GM12878 (cell line): ENCODE data around the gene NASP. TPM values are rescaled to one million over a fixed set of nuclear protein-coding genes. Genes with fewer than 3 reads are reported as not detected.

Experiments
- ATF2 ChIP-seq: IDR thresholded peaks from 2 replicates; pipeline ENCODE4 v1.6.1; 2012; ENCODE audit warnings: low read length, inconsistent platforms
- ATF7 ChIP-seq: fragments of 450-650 bp; IDR thresholded peaks from 2 replicates; pipeline ENCODE4 v1.6.1; 2016; ENCODE audit warnings: low read depth, mild to moderate bottlenecking
- CEBPB ChIP-seq, 2 experiments: fragments of 150-350 bp in 1 of 2; IDR thresholded peaks; 2 replicates each; pipeline ENCODE4 v1.6.1; 2012 to 2014; ENCODE audit warnings: low read depth in 2 of 2, low read length in 2 of 2, borderline replicate concordance in 1 of 2, inconsistent platforms in 1 of 2
- CREM ChIP-seq: IDR thresholded peaks from 2 replicates; pipeline ENCODE4 v1.6.1; 2014; ENCODE audit warnings: antibody characterized with exemption, low read depth
- DPF2 ChIP-seq: fragments of 450-650 bp; IDR thresholded peaks from 2 replicates; pipeline ENCODE4 v1.6.1; 2017; ENCODE audit warnings: mild to moderate bottlenecking
- EGR1 ChIP-seq, 2 experiments: IDR thresholded peaks; 1 replicate in 1 of 2; 2 replicates in 1 of 2; pipeline ENCODE4 v1.6.1; 2011 to 2012; ENCODE audit warnings: low read depth in 2 of 2, low read length in 2 of 2, borderline replicate concordance in 1 of 2, mild to moderate bottlenecking in 1 of 2, moderate library complexity in 1 of 2
- EP300 ChIP-seq, 2 experiments: fragments of 150-350 bp in 1 of 2; IDR thresholded peaks; 2 replicates each; pipeline ENCODE4 v1.6.1; 2011 to 2012; ENCODE audit warnings: low read depth in 2 of 2, low read length in 2 of 2, borderline replicate concordance in 1 of 2, improper control_type of control experiment in 1 of 2, inconsistent platforms in 1 of 2; ENCODE audit not compliant: control insufficient read depth in 1 of 2
- IKZF1 ChIP-seq: fragments of 450-650 bp; conservative IDR thresholded peaks from 2 replicates; pipeline ENCODE4 v1.6.1; 2017; ENCODE audit warnings: antibody characterized with exemption, mild to moderate bottlenecking
- MEF2B ChIP-seq: fragments of 450-650 bp; IDR thresholded peaks from 2 replicates; pipeline ENCODE4 v1.6.1; 2018; ENCODE audit warnings: mild to moderate bottlenecking, moderate library complexity; ENCODE audit not compliant: partially characterized antibody, poor library complexity, severe bottlenecking
- MTA2 ChIP-seq: fragments of 450-650 bp; IDR thresholded peaks from 2 replicates; pipeline ENCODE4 v1.6.1; 2016; ENCODE audit warnings: low read depth, mild to moderate bottlenecking, moderate library complexity
- NBN ChIP-seq: fragments of 450-650 bp; IDR thresholded peaks from 2 replicates; pipeline ENCODE4 v1.6.1; 2016
- NFIC ChIP-seq: IDR thresholded peaks from 2 replicates; pipeline ENCODE4 v1.6.1; 2012; ENCODE audit warnings: low read depth, mild to moderate bottlenecking, inconsistent platforms, low read length, moderate library complexity
- NR2C2 ChIP-seq: IDR thresholded peaks from 2 replicates; pipeline ENCODE4 v1.6.1; 2011; ENCODE audit warnings: borderline replicate concordance, low read depth; ENCODE audit not compliant: control insufficient read depth, insufficient read length
- NR2F1 ChIP-seq: fragments of 450-650 bp; conservative IDR thresholded peaks from 2 replicates; pipeline ENCODE4 v1.6.1; 2017; ENCODE audit warnings: mild to moderate bottlenecking
- RAD51 ChIP-seq: fragments of 450-650 bp; IDR thresholded peaks from 2 replicates; pipeline ENCODE4 v1.6.1; 2016; ENCODE audit warnings: moderate library complexity, mild to moderate bottlenecking, inconsistent platforms
- RELB ChIP-seq: fragments of 450-650 bp; IDR thresholded peaks from 2 replicates; pipeline ENCODE4 v1.6.1; 2017; ENCODE audit warnings: low read depth, mild to moderate bottlenecking, moderate library complexity
- RUNX3 ChIP-seq: IDR thresholded peaks from 2 replicates; pipeline ENCODE4 v1.6.1; 2012; ENCODE audit warnings: low read length, inconsistent platforms
- SMAD1 ChIP-seq: fragments of 450-650 bp; IDR thresholded peaks from 2 replicates; pipeline ENCODE4 v1.6.1; 2018; ENCODE audit warnings: mild to moderate bottlenecking, low read depth; ENCODE audit not compliant: partially characterized antibody
- SRF ChIP-seq, 2 experiments: IDR thresholded peaks; 2 replicates each; pipeline ENCODE4 v1.6.1; 2011; ENCODE audit warnings: low read depth in 2 of 2, low read length in 2 of 2, mild to moderate bottlenecking in 1 of 2, moderate library complexity in 1 of 2
- TCF3 ChIP-seq: IDR thresholded peaks from 2 replicates; pipeline ENCODE4 v1.6.1; 2012; ENCODE audit warnings: low read depth, mild to moderate bottlenecking, low read length, borderline replicate concordance; ENCODE audit not compliant: insufficient read depth
- polyA plus RNA-seq, 11 experiments: library from polyadenylated mRNA; depleted of rRNA in 4 of 11; unstranded in 6 of 11; stranded (reverse) in 5 of 11; fragments of >200 nt; fragmentation: Nextera tagmentation in 4 of 11; fragmentation: Illumina TruSeq in 1 of 11; extraction: Ambion mirVana in 4 of 11; extraction: Trizol in 1 of 11; gene quantifications; 1 replicate in 1 of 11; 2 replicates in 10 of 11; pipeline versions ENCODE4 v1.2.1 to v1.2.3, GENCODE V29; 2011 to 2016; ENCODE audit warnings: inconsistent platforms in 2 of 11, missing spikeins in 2 of 11, low read depth in 1 of 11
- total RNA-seq, 4 experiments: library from RNA; depleted of rRNA in 3 of 4; stranded (reverse); fragments of >200 nt in 3 of 4; fragmentation: Illumina TruSeq in 1 of 4; extraction: Trizol in 1 of 4; gene quantifications; 2 replicates each; pipeline versions ENCODE4 v1.2.1 to v1.2.3, GENCODE V29; 2013 to 2021
- TF ChIP-seq, protein P1 (sequence below): fragments of 450-650 bp; IDR thresholded peaks from 2 replicates; pipeline ENCODE4 v1.6.1; 2017; ENCODE audit warnings: mild to moderate bottlenecking, low read depth, inconsistent platforms; ENCODE audit not compliant: poor library complexity, severe bottlenecking
- TF ChIP-seq, protein P2 (sequence below): IDR thresholded peaks from 2 replicates; pipeline ENCODE4 v1.6.1; 2011; ENCODE audit warnings: borderline replicate concordance, low read depth, mild to moderate bottlenecking, moderate library complexity, low read length; ENCODE audit not compliant: insufficient read depth, poor library complexity, severe bottlenecking
- TF ChIP-seq, protein P3 (sequence below): IDR thresholded peaks from 2 replicates; pipeline ENCODE4 v1.6.1; 2011; ENCODE audit warnings: low read depth, low read length, improper control_type of control experiment, borderline replicate concordance

NASP gene
- total and polyA plus RNA-seq, 10 of the 15 experiments (the other 5 are each of a cell fraction or from before 2014, with no cell fraction given) = 111 to 321 (median 205) TPM

GRCh38 chr1:45545019-45545493, 38.8 kb upstream of the NASP start (continued):
- TF ChIP-seq CEBPB (IDR thresholded peaks at IDR 0.05; ENCODE audit: borderline replicate concordance in 1 of 2, low read depth in 2 of 2, low read length in 2 of 2) (no peak), SRF (IDR thresholded peaks at IDR 0.05; ENCODE audit: low read depth in 2 of 2, low read length in 2 of 2) (0 out of 4 replicates have a peak, but pooled peaks of 1 of the 2 experiments have one; percentile 28), TCF3 (peak; percentile 50; the same call in 1 of the 2 replicates), SMAD1 (no peak), MTA2 (peak; percentile 83), RELB (peak; percentile 89), EP300 (IDR thresholded peaks at IDR 0.05; ENCODE audit: borderline replicate concordance in 1 of 2, control insufficient read depth in 1 of 2, low read depth in 2 of 2, low read length in 2 of 2) (peak; percentile 79 to 80), MEF2B (peak; percentile 48), IKZF1 (peak; percentile 95), RUNX3 (peak; percentile 93), ATF2 (peak; percentile 69; the same call in 1 of the 2 replicates), NR2F1 (0 out of 2 replicates have a peak, but pooled peaks have one; percentile 12), NFIC (peak; percentile 92), EGR1 (IDR thresholded peaks at IDR 0.05; ENCODE audit: borderline replicate concordance in 1 of 2, low read depth in 2 of 2, low read length in 2 of 2) (peak in 1 of 2 experiments; percentile 49; a peak in 1 of 3 replicates), NBN (0 out of 2 replicates have a peak, but pooled peaks have one; percentile 59), DPF2 (peak; percentile 88; the same call in 1 of the 2 replicates), RAD51 (no peak), ATF7 (peak; percentile 49; the same call in 1 of the 2 replicates), NR2C2 (no peak), CREM (peak; percentile 81)
- TF ChIP-seq, protein P1, sequence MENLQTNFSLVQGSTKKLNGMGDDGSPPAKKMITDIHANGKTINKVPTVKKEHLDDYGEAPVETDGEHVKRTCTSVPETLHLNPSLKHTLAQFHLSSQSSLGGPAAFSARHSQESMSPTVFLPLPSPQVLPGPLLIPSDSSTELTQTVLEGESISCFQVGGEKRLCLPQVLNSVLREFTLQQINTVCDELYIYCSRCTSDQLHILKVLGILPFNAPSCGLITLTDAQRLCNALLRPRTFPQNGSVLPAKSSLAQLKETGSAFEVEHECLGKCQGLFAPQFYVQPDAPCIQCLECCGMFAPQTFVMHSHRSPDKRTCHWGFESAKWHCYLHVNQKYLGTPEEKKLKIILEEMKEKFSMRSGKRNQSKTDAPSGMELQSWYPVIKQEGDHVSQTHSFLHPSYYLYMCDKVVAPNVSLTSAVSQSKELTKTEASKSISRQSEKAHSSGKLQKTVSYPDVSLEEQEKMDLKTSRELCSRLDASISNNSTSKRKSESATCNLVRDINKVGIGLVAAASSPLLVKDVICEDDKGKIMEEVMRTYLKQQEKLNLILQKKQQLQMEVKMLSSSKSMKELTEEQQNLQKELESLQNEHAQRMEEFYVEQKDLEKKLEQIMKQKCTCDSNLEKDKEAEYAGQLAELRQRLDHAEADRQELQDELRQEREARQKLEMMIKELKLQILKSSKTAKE = peak; percentile 70
- TF ChIP-seq, protein P2, sequence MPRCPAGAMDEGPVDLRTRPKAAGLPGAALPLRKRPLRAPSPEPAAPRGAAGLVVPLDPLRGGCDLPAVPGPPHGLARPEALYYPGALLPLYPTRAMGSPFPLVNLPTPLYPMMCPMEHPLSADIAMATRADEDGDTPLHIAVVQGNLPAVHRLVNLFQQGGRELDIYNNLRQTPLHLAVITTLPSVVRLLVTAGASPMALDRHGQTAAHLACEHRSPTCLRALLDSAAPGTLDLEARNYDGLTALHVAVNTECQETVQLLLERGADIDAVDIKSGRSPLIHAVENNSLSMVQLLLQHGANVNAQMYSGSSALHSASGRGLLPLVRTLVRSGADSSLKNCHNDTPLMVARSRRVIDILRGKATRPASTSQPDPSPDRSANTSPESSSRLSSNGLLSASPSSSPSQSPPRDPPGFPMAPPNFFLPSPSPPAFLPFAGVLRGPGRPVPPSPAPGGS = peak; percentile 76
- TF ChIP-seq, protein P3, sequence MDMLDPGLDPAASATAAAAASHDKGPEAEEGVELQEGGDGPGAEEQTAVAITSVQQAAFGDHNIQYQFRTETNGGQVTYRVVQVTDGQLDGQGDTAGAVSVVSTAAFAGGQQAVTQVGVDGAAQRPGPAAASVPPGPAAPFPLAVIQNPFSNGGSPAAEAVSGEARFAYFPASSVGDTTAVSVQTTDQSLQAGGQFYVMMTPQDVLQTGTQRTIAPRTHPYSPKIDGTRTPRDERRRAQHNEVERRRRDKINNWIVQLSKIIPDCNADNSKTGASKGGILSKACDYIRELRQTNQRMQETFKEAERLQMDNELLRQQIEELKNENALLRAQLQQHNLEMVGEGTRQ = no peak
